GM21737 (cell line): ENCODE measurements around the gene RASSF5.

ENCODE experiments used
- ATAC-seq: cut with Tn5 transposase; IDR thresholded peaks from one replicate; pipeline ENCODE4 v1.9.1; 2021; ENCODE audit warnings: mild to moderate bottlenecking, moderate library complexity; ENCODE audit not compliant: unreplicated experiment

Gene RASSF5

GRCh38 chr1:206507284-206508129 is at the start of gene RASSF5:
Gene RASSF5 (plus strand): TSS chr1:206507531. CDS start chr1:206507603, 72 bp downstream.
- ATAC-seq = peak; percentile 47

- no peak for ATAC-seq
Observed at GRCh38 chr1:206459703-206460102, 47.6 kb upstream of the RASSF5 start.

- ATAC-seq = no peak
Observed at GRCh38 chr1:206460836-206461426, 46.4 kb upstream of the RASSF5 start.

- no peak for ATAC-seq
Observed at GRCh38 chr1:206461602-206462455, 45.5 kb upstream of the RASSF5 start.

GRCh38 chr1:206463137-206463536 is 44.2 kb upstream of the RASSF5 start:
- no peak for ATAC-seq

- ATAC-seq = no peak
Observed at GRCh38 chr1:206463911-206464310, 43.4 kb upstream of the RASSF5 start.

GRCh38 chr1:206464456-206464964 is 42.8 kb upstream of the RASSF5 start:
- no peak for ATAC-seq

- ATAC-seq = no peak
Observed at GRCh38 chr1:206465951-206466350, 41.4 kb upstream of the RASSF5 start.

- ATAC-seq = no peak
Observed at GRCh38 chr1:206466840-206467649, 40.3 kb upstream of the RASSF5 start.

- ATAC-seq = no peak
Observed at GRCh38 chr1:206467915-206468314, 39.4 kb upstream of the RASSF5 start.

- no peak for ATAC-seq
Observed at GRCh38 chr1:206468571-206468970, 38.8 kb upstream of the RASSF5 start.

- ATAC-seq = no peak
Observed at GRCh38 chr1:206469411-206469932, 37.9 kb upstream of the RASSF5 start.

GRCh38 chr1:206469933-206470691 is 37.2 kb upstream of the RASSF5 start, which contains the start of gene IKBKE:
Gene IKBKE (plus strand): TSS chr1:206470476. CDS start chr1:206473228, 2,752 bp downstream.
- ATAC-seq = peak; percentile 44

- peak; percentile 26 for ATAC-seq
Observed at GRCh38 chr1:206470692-206471414, 36.5 kb upstream of the RASSF5 start.

- no peak for ATAC-seq
Observed at GRCh38 chr1:206471415-206471801, 35.9 kb upstream of the RASSF5 start.

- ATAC-seq = no peak
Observed at GRCh38 chr1:206472024-206472423, 35.3 kb upstream of the RASSF5 start.

- no peak for ATAC-seq
Observed at GRCh38 chr1:206472454-206472853, 34.9 kb upstream of the RASSF5 start.

GRCh38 chr1:206472886-206473285 is 34.4 kb upstream of the RASSF5 start:
- ATAC-seq = no peak

- ATAC-seq = no peak
Observed at GRCh38 chr1:206476058-206476457, 31.3 kb upstream of the RASSF5 start.
